Astrocyte of the spinal cord (primary cell): ENCODE results near the gene L3MBTL3.
A peak's percentile ranks its signal among the peaks of the same experiment; 100 is the strongest.

Experiments used
- DNase-seq: peaks from one replicate; pipeline ENCODE4 v3.0.0; 2011; ENCODE audit warnings: low read depth, low spot score
- H3K4me3 ChIP-seq: 2 replicates; pipeline ENCODE4 v1.5.1; 2011; ENCODE audit warnings: low read depth, mild to moderate bottlenecking, low read length, moderate library complexity
- in situ Hi-C: cut with HindIII; loops from 2 replicates; pipeline ENCODE4 v1.10.0; 2017; ENCODE audit warnings: low sequenced_read_pairs
- TF ChIP-seq, protein P1 (sequence below): IDR thresholded peaks from 2 replicates; pipeline ENCODE4 v1.5.1; 2012; ENCODE audit warnings: low read depth, mild to moderate bottlenecking, low read length, inconsistent platforms

Gene L3MBTL3

DNA sequence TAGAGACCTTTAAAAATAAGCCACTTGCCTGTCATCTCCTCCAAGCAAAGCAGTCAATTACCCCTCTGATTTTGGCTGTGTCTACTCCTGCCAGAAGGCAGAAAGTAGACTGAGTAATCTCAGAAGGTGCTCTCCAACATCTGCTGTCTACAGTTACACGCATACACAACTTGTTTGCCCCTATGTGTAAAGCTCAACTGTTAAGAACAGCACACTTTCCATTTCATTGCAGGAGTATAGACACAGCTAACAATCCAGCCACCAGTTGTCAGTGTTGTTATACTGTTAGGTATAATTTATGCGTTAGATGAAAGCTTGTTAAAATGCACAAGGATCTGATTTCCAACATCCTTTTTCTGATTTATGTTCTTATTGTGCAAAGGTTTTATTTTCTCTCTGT lies 116.2 kb downstream of the L3MBTL3 start:
- DNase-seq = no peak

DNA sequence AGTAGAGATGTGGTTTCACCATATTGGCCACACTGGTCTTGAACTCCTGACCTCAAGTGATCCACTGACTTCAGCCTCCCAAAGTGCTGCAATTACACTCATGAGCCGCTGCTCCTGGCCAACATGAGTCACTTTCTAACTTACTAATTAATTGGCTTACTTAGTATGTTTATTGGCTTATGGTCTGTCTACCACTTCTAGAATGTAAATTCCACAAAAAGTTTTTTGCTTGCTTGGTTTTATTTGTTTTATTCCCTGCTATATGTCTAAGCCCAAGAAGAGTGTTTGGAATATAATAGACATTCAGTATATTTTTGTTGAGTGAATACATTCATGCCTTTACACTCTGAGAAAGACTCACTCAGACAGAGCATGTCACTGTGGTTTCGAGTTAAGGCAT lies 118.4 kb downstream of the L3MBTL3 start:
- TF ChIP-seq, protein P1, sequence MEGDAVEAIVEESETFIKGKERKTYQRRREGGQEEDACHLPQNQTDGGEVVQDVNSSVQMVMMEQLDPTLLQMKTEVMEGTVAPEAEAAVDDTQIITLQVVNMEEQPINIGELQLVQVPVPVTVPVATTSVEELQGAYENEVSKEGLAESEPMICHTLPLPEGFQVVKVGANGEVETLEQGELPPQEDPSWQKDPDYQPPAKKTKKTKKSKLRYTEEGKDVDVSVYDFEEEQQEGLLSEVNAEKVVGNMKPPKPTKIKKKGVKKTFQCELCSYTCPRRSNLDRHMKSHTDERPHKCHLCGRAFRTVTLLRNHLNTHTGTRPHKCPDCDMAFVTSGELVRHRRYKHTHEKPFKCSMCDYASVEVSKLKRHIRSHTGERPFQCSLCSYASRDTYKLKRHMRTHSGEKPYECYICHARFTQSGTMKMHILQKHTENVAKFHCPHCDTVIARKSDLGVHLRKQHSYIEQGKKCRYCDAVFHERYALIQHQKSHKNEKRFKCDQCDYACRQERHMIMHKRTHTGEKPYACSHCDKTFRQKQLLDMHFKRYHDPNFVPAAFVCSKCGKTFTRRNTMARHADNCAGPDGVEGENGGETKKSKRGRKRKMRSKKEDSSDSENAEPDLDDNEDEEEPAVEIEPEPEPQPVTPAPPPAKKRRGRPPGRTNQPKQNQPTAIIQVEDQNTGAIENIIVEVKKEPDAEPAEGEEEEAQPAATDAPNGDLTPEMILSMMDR = no peak
- in situ Hi-C loops = no loop called here
- H3K4me3 ChIP-seq = no peak overlapping the region
- no peak for DNase-seq

More for the DNA sequence above, 116.2 kb downstream of the L3MBTL3 start:
- in situ Hi-C loops = no loop called here
- TF ChIP-seq, protein P1 = no peak
- H3K4me3 ChIP-seq = no peak overlapping the region

DNA sequence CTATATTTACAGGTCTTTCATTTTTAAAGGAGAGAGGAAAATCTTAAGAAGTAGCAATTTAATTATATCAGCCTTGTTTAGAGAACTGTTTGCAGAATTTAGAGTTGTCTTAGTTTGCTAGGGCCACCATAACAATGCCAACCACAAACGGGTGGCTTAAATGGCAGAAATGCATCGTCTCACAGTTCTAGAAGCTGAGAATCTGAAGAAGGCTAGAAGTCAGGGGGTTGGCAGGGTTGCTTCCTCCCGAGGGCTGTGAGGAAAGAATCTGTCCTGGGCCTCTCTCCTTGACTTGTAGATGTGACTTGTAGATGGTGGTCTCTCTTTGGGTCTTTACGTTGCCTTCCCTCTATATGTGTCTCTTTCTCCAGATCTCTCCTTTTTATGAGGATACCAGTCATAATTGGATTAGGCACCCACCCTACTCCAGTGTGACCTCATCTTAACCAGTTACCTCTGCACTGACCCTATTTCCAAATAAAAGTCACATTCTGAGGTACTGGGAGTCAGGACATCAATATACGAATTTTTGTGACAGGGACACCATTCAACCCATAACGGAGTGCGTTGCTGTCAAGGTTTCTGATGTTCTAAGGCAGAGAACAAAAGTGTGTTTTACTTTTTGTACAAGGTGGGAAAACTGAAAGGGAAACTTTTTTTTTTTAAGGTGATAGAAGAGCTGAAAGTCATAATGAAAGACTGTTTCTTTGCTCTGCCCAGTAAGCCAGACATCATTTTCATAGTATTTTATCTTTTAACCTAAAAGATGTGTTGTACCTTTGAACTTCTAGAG lies 119.9 kb downstream of the L3MBTL3 start:
- in situ Hi-C loops = no loop called here
- no peak for DNase-seq
- TF ChIP-seq, protein P1 = no peak
- H3K4me3 ChIP-seq = no peak overlapping the region

DNA sequence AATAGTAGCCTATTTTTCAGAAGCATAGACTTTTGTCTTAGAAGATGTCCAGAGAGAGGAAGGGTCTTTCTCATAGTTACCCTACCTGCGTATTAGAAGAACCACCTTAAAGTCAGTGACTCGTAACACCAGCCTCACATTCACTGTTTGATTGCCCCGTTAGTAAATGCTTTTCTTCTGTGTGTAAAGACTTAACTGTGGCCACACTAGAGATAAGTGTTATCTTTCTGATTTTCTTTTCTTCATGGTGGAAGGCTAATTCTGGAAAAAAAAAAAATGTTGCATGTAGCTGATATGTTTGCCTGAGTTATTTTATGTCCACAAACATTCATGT lies 120.5 kb downstream of the L3MBTL3 start:
- no peak overlapping the region for H3K4me3 ChIP-seq
- in situ Hi-C loops = no loop called here
- TF ChIP-seq, protein P1 = no peak
- no peak for DNase-seq

DNA sequence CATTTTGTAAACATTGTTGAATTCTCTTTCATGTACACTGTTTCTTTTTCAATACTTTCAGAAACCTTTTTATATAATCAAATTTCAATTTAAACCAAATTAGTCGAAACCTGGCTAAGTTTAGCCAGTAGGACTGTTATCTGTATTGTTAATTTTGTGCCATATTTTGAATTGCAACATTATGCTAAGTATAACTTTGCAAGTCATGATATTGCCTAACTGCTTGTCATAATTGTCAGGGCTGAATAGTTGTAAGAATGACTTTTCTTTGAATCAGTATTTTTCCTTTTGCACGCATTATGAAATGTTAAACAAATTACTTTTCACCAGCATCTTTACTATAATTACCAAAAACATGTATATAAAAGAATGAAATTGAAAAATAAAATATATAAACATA lies 121.7 kb downstream of the L3MBTL3 start:
- DNase-seq = no peak
- TF ChIP-seq, protein P1 = no peak
- no peak overlapping the region for H3K4me3 ChIP-seq
- in situ Hi-C loops = no loop called here

DNA sequence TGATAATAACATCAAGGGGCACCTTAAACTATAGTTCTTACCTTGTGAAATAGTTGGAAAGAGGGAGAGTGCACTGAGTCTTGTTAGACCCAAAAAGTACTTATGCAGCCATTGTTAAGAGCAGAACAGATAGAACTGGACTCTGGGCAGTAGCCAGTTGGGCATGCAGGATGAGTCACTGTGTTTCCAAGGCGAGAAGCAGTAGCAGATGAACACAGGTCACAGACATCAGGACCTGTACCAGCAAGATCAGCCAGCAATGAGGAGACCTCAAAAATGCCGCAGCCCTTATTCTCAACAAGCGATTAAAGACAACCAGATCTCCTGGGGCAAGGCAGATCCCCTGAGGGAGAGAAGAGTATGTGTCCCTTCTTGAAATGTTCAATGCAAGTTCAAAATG lies 125.3 kb downstream of the L3MBTL3 start:
- DNase-seq = peak; percentile 42
- in situ Hi-C loops = no loop called here
- H3K4me3 ChIP-seq = no peak overlapping the region

More for the DNA sequence above, 125.3 kb downstream of the L3MBTL3 start:
- TF ChIP-seq, protein P1 = no peak
